ENCODE measurements around the gene YDJC.
A peak's percentile ranks its signal among the peaks of the same experiment; 100 is the strongest.

YDJC gene

GRCh38 chr22:21628386-21629254 lies 1.2 kb downstream of the YDJC start:
- Histone ChIP-seq H3K9me3 (ENCODE audit: control insufficient read depth, insufficient read depth, low read depth, low read length) (no peaks in the 10 kb centered on the region), H3K4me3 (ENCODE audit: low read depth, low read length) (peak overlapping the region; percentile 95), H3K4me1 (ENCODE audit: control insufficient read depth, insufficient read depth, low read length) (peaks cover 4% of the 10 kb centered on the region; the same call in 1 of the 2 replicates), H3K27ac (ENCODE audit: low read depth, low read length) (no peak overlapping the region; the same call in 1 of the 2 replicates), H3K36me3 (ENCODE audit: control insufficient read depth, insufficient read depth, low read length) (peaks cover 10% of the 10 kb centered on the region), H3K27me3 (ENCODE audit: control insufficient read depth, insufficient read depth, low read length) (no peaks in the 10 kb centered on the region), H3K9ac (ENCODE audit: low read length) (peak overlapping the region; percentile 91)

- Histone ChIP-seq H3K27me3 (ENCODE audit: control insufficient read depth, insufficient read depth, low read length) (no peaks in the 10 kb centered on the region), H3K36me3 (ENCODE audit: control insufficient read depth, insufficient read depth, low read length) (peaks cover 25% of the 10 kb centered on the region), H3K9ac (ENCODE audit: low read length) (no peak overlapping the region), H3K9me3 (ENCODE audit: control insufficient read depth, insufficient read depth, low read depth, low read length) (no peaks in the 10 kb centered on the region), H3K4me3 (ENCODE audit: low read depth, low read length) (no peak overlapping the region), H3K27ac (ENCODE audit: low read depth, low read length) (no peak overlapping the region), H3K4me1 (ENCODE audit: control insufficient read depth, insufficient read depth, low read length) (peaks cover 4% of the 10 kb centered on the region; the same call in 1 of the 2 replicates)
Measured at GRCh38 chr22:21626735-21627469, 2.9 kb downstream of the YDJC start.

GRCh38 chr22:21626073-21626734 lies 3.6 kb downstream of the YDJC start:
- H3K9ac ChIP-seq (ENCODE audit: low read length), result no peak overlapping the region
- H3K4me1 ChIP-seq (ENCODE audit: control insufficient read depth, insufficient read depth, low read length), result peaks cover 4% of the 10 kb centered on the region; the same call in 1 of the 2 replicates
- H3K4me3 ChIP-seq (ENCODE audit: low read depth, low read length), result no peak overlapping the region
- no peak overlapping the region for H3K27ac ChIP-seq (ENCODE audit: low read depth, low read length)
- no peaks in the 10 kb centered on the region for H3K27me3 ChIP-seq (ENCODE audit: control insufficient read depth, insufficient read depth, low read length)
- H3K9me3 ChIP-seq (ENCODE audit: control insufficient read depth, insufficient read depth, low read depth, low read length), result no peaks in the 10 kb centered on the region
- peaks cover 27% of the 10 kb centered on the region for H3K36me3 ChIP-seq (ENCODE audit: control insufficient read depth, insufficient read depth, low read length)

GRCh38 chr22:21624880-21625791 lies 4.7 kb downstream of the YDJC start:
- Histone ChIP-seq H3K4me1 (ENCODE audit: control insufficient read depth, insufficient read depth, low read length) (peaks cover 4% of the 10 kb centered on the region; the same call in 1 of the 2 replicates), H3K27ac (ENCODE audit: low read depth, low read length) (no peak overlapping the region), H3K9ac (ENCODE audit: low read length) (no peak overlapping the region), H3K36me3 (ENCODE audit: control insufficient read depth, insufficient read depth, low read length) (peaks cover 35% of the 10 kb centered on the region), H3K9me3 (ENCODE audit: control insufficient read depth, insufficient read depth, low read depth, low read length) (no peaks in the 10 kb centered on the region), H3K4me3 (ENCODE audit: low read depth, low read length) (no peak overlapping the region), H3K27me3 (ENCODE audit: control insufficient read depth, insufficient read depth, low read length) (no peaks in the 10 kb centered on the region)

GRCh38 chr22:21624120-21624879 lies 5.5 kb downstream of the YDJC start:
- H3K9ac ChIP-seq (ENCODE audit: low read length), result no peak overlapping the region
- peaks cover 37% of the 10 kb centered on the region for H3K36me3 ChIP-seq (ENCODE audit: control insufficient read depth, insufficient read depth, low read length)
- H3K27me3 ChIP-seq (ENCODE audit: control insufficient read depth, insufficient read depth, low read length), result no peaks in the 10 kb centered on the region
- H3K27ac ChIP-seq (ENCODE audit: low read depth, low read length), result no peak overlapping the region
- no peaks in the 10 kb centered on the region for H3K9me3 ChIP-seq (ENCODE audit: control insufficient read depth, insufficient read depth, low read depth, low read length)
- H3K4me1 ChIP-seq (ENCODE audit: control insufficient read depth, insufficient read depth, low read length), result peaks cover 4% of the 10 kb centered on the region; the same call in 1 of the 2 replicates
- H3K4me3 ChIP-seq (ENCODE audit: low read depth, low read length), result no peak overlapping the region

GRCh38 chr22:21623648-21623970 lies 6.2 kb downstream of the YDJC start:
- H3K4me1 ChIP-seq (ENCODE audit: control insufficient read depth, insufficient read depth, low read length), result no peaks in the 10 kb centered on the region; the same call in 1 of the 2 replicates

GRCh38 chr22:21622919-21623647 lies 6.7 kb downstream of the YDJC start:
- Histone ChIP-seq H3K27me3 (ENCODE audit: control insufficient read depth, insufficient read depth, low read length) (no peaks in the 10 kb centered on the region), H3K4me3 (ENCODE audit: low read depth, low read length) (no peak overlapping the region), H3K9ac (ENCODE audit: low read length) (no peak overlapping the region), H3K4me1 (ENCODE audit: control insufficient read depth, insufficient read depth, low read length) (no peaks in the 10 kb centered on the region; the same call in 1 of the 2 replicates), H3K36me3 (ENCODE audit: control insufficient read depth, insufficient read depth, low read length) (peaks cover 37% of the 10 kb centered on the region), H3K27ac (ENCODE audit: low read depth, low read length) (no peak overlapping the region), H3K9me3 (ENCODE audit: control insufficient read depth, insufficient read depth, low read depth, low read length) (no peaks in the 10 kb centered on the region)

More at GRCh38 chr22:21623648-21623970, 6.2 kb downstream of the YDJC start:
- no peak overlapping the region for H3K4me3 ChIP-seq (ENCODE audit: low read depth, low read length)
- peaks cover 42% of the 10 kb centered on the region for H3K36me3 ChIP-seq (ENCODE audit: control insufficient read depth, insufficient read depth, low read length)
- H3K9ac ChIP-seq (ENCODE audit: low read length), result no peak overlapping the region
- H3K27me3 ChIP-seq (ENCODE audit: control insufficient read depth, insufficient read depth, low read length), result no peaks in the 10 kb centered on the region
- no peak overlapping the region for H3K27ac ChIP-seq (ENCODE audit: low read depth, low read length)
- no peaks in the 10 kb centered on the region for H3K9me3 ChIP-seq (ENCODE audit: control insufficient read depth, insufficient read depth, low read depth, low read length)

- Histone ChIP-seq H3K4me3 (ENCODE audit: low read depth, low read length) (no peak overlapping the region), H3K9ac (ENCODE audit: low read length) (no peak overlapping the region), H3K27me3 (ENCODE audit: control insufficient read depth, insufficient read depth, low read length) (no peaks in the 10 kb centered on the region), H3K4me1 (ENCODE audit: control insufficient read depth, insufficient read depth, low read length) (no peaks in the 10 kb centered on the region; the same call in 1 of the 2 replicates), H3K27ac (ENCODE audit: low read depth, low read length) (no peak overlapping the region), H3K9me3 (ENCODE audit: control insufficient read depth, insufficient read depth, low read depth, low read length) (no peaks in the 10 kb centered on the region), H3K36me3 (ENCODE audit: control insufficient read depth, insufficient read depth, low read length) (peaks cover 32% of the 10 kb centered on the region)
Measured at GRCh38 chr22:21622011-21622918, 7.6 kb downstream of the YDJC start.

GRCh38 chr22:21621025-21621424 lies 8.8 kb downstream of the YDJC start:
- no peak overlapping the region for H3K27ac ChIP-seq (ENCODE audit: low read depth, low read length)
- H3K36me3 ChIP-seq (ENCODE audit: control insufficient read depth, insufficient read depth, low read length), result peaks cover 33% of the 10 kb centered on the region
- no peak overlapping the region for H3K9ac ChIP-seq (ENCODE audit: low read length)
- H3K4me3 ChIP-seq (ENCODE audit: low read depth, low read length), result no peak overlapping the region
- no peaks in the 10 kb centered on the region for H3K9me3 ChIP-seq (ENCODE audit: control insufficient read depth, insufficient read depth, low read depth, low read length)
- H3K27me3 ChIP-seq (ENCODE audit: control insufficient read depth, insufficient read depth, low read length), result no peaks in the 10 kb centered on the region
- H3K4me1 ChIP-seq (ENCODE audit: control insufficient read depth, insufficient read depth, low read length), result no peaks in the 10 kb centered on the region; the same call in 1 of the 2 replicates

Measured in HUES6 (cell line).